ENCODE results near the gene ZNF184.

Gene ZNF184

DNA sequence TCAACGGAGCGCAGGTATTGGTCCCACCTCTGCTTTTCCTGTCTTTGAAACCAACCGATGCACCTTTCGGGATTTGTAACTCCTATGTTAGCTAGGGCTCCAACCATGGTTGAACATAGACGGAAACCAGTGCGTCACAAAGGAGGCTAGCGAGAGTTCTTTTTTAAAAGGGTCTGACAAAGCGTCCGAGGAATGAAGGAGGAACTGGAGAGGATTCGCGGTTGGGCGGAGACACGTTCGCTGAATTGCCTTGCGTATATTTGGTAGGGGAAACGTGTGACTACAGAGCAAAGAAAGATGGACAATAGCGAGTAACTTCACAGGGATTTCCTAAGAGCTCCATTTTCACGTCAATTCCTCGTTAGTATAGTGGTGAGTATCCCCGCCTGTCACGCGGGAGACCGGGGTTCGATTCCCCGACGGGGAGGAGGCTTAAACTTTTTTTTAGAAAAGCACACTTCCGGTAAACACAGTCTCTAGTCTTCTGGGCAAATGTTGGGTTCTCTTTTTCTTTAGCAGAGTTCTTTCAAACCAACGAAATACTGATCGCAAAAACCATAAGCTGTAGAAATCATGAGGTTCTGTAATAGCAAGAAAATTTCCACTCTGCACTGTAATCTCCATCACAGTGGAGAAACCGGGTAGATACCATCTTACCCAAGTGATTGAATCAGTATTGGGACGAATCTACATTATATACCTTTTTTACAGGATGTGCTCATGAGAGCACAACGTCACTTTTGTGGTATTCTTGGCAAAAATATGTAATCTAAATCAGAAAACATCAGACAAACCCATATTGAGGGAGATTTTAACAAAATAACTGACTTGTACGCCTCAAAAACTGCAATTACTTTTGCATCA, 6.6 kb upstream of the ZNF184 start:
- DNase-seq (ENCODE audit: low read depth) = peak; percentile 95

DNA sequence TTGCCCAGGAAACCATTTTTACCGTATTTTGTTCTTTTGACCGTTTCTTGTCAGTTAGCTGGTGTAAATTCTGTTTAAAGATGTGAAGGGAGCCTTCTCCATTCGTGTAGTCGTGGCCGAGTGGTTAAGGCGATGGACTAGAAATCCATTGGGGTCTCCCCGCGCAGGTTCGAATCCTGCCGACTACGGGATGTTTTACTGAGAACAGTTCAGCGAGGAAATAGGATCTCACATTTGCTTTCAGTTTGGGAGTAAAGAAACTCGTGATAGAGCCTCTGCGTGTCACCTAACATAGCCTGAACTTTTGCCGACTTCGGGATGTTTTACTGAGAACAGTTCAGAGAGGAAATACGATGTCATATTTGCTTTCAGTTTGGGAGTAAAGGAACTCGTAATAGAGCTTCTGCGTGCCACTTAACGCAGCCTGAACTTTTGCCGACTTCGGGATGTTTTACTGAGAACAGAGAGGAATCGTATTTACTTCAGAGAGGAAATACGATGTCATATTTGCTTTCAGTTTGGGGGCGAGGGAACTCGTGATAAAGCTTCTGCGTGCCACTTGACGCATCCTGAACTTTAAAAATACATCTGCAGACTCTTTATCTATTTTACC, 5.9 kb upstream of the ZNF184 start:
- peak; percentile 83 for DNase-seq (ENCODE audit: low read depth)

DNA sequence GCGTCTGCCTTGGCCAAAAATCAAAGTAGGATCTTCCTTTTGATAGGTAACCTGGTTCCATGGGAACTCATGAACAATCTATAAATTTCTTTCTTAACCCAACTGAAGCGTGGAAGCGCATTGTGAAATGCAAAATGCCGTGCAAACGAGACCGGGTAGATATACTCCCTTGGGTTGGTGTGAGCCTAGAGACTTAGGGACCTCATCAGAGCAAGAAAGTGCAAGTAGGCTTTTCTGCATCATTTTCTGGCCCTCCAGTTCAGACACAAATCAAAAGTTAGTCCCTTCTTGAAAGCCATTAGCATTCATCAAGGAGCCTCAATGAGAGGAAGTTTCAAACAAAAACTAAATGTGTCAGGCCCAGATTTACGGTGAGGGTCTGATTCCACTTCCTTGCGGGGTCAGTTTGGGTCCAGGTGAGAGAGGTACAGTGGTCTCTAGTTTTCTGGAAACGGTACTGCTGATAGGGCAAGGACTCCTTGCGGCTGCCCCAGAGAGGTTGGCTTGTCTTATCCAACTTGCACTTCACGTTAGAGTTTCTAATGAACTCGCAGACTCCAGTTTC, 5.3 kb upstream of the ZNF184 start:
- no peak for DNase-seq (ENCODE audit: low read depth)

DNA sequence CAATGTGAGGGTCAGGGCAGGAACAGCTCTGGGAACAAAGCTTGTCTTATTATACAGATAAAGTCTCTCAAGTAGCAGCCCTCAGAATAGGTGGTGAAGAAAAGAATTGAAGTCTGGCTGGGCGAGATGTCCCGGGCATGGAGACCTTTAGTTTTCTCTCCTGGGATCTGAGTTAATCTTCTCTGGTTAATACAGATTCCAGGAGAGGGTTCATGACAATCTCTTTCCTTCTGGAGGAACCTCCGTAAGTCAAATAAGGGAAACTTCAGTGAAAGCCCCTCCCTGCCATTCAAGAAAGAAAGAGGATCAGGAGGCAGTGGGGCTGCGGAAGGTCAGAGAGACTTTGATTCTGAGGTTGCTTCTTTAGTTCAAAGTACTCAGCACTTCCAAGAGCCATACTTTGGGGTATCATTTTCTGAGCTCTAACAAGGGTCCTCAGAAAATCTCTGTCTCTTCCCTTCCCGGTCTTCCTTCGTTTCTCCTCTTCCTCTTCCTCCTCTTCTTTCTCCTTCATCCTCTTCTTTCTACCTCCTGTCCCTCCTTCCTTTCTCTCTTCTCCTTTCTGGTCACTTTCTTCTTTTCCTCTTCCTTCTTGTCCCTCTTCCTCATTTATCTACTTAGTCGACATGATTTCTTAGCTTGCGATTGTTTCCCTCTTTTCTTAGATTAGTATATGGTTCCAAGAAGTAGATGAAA, 4.6 kb upstream of the ZNF184 start:
- DNase-seq (ENCODE audit: low read depth) = no peak

DNA sequence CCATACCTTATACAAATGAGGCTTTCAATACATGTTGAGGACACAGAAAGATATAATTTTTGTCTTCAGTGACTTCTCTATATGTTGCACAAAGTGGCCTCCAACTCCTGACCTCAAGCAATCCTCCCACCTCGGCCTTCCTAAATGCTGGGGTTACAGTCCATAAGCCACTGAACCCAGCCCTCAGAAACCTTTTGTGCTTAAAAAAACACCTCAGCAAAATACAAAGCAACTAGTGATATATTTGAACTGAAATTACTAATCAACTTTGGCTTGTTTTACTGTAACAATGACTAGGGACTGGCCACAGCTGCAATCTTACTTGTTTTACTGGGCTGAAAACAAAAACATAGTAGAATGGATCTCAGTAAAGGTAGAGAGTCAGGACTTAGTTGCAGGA, 3.2 kb upstream of the ZNF184 start:
- DNase-seq (ENCODE audit: low read depth) = no peak

DNA sequence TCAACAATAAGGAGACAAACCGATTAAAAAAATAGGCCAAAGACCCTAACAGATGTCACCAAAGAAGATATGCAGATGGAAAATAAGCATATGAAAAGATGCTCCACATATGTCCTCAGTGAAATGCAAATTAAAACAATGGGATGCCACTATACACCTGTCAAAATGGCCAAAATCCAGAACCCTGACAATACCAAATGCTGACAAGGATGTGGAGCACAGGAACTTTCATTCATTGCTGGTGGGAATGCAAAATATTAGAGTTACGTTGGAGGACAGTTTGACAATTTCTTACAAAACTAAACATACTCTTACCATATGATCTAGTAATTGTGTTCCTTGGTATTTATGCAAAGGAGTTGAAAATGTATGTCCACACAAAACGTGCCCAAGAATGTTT, 1.8 kb upstream of the ZNF184 start:
- DNase-seq (ENCODE audit: low read depth) = no peak

DNA sequence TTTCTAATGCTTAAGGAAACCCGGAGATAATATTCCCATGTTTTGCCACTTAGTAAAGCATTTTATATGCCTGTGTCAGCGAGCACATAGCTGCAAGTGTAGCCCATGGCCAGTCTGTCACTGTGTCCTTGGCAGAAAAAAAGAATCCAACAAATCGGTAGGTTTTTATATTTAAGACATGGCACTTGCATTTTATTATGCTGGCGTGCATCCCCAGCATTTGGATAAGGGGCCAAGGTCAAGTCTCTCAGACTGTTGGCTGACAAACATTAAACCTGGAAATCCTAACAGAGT, 1.2 kb upstream of the ZNF184 start:
- no peak for DNase-seq (ENCODE audit: low read depth)

DNA sequence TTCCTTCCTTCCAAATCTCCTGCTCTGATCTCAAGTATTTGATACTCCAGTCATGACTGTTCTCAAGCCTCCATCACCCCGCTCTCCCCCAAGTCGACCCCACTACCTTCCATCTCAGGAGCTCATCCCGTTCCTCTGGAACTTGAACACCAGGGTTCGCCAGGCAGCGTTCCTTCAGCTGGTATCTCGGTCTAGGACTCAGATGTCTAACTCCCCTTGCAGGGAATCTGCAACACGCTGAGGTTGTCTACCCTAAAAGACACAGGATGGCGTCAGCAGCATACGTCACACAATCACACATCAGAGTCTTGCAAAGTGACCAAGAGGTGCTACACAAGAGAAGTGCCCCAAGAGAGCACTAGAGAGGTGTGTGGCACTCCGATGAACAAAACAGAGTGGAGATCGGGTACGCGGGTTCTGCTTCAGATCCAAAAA, 706 bp downstream of the ZNF184 start:
- DNase-seq (ENCODE audit: low read depth) = no peak

DNA sequence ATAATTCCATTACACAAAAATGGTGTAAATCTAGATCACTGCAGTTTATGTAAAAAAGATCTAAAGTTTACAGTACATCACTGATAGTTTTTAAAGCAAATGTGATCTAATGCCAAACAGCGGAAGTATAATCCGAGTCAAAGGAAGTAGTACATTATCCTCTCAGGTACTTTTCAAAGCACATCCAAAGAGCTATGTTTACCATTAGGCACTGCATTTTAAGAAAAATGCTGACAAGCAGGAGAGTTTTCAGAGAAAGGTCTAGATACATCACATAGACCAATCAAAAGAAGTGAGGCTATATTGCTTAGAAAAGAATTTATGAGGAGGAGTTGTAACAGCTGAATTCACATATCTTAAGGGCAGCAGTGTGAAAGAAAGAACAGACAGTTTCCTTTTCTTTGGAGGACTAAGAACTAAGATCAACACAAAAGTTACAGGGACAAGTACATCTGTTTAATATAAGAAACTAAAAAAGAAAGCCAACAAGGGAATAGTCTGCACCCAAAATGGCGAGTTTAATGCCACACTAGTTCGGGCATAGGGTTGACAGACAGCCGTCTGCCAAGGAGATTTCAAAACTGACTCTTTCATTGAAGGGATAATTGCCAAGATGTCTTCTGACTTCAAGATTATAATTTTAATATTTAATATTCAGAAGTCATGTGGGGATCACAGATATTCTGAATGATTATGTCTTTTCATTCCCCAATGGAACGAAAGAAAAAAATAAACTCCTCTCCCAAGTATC, 1.4 kb downstream of the ZNF184 start:
- DNase-seq (ENCODE audit: low read depth) = no peak

DNA sequence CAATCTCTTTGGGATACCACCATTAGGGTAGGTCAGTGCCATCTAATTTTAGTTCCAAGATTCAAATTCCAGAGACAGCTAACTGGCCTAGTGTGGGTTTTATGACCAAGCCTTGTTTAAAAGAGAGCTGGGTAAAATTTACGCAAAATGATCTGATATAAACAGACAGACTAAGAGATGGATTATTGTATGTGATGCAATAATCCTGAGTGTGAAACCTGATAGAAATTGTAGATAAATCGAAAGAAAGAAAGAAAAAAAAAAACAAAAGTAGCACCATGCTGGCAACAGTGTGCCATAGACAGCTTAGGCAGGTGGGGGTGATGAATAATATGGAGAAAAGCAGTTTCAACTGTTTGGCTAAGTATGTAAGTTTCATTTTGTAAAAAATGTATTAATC, 2.9 kb downstream of the ZNF184 start:
- no peak for DNase-seq (ENCODE audit: low read depth)

DNA sequence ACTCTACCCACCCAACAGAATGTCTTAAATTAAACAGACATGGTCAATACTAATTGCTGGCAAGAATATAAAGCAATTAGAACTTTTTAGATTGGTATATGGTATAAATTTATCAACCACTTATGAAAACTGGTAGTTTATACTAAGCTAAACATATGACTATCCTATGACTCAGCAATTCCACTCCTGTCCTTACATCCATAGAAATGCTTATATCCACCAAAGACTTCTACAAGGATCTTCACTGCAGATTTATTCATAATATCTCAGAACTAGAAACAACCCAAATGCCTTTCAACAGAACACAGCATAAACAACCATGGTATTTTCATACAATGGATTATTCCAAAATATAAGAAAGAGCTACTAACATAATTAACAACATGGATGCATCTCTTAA, 4.6 kb downstream of the ZNF184 start:
- DNase-seq (ENCODE audit: low read depth) = no peak

DNA sequence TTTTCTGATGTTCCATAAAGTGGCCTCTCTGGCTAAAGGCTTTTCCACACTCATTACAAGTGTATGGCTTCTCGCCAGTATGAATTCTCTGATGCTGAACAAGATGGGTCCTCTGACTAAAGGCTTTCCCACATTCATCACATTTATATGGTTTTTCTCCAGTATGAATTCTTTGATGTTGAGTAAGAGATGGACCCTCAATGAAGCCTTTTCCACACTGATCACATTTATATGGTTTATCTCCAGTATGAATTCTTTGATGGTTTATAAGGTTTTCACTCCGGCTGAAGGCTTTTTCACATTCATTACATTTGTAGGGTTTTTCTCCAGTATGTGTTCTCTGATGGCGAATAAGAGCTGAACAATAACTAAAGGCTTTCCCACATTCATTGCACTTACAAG, 20.4 kb downstream of the ZNF184 start:
- DNase-seq (ENCODE audit: low read depth) = no peak

DNA sequence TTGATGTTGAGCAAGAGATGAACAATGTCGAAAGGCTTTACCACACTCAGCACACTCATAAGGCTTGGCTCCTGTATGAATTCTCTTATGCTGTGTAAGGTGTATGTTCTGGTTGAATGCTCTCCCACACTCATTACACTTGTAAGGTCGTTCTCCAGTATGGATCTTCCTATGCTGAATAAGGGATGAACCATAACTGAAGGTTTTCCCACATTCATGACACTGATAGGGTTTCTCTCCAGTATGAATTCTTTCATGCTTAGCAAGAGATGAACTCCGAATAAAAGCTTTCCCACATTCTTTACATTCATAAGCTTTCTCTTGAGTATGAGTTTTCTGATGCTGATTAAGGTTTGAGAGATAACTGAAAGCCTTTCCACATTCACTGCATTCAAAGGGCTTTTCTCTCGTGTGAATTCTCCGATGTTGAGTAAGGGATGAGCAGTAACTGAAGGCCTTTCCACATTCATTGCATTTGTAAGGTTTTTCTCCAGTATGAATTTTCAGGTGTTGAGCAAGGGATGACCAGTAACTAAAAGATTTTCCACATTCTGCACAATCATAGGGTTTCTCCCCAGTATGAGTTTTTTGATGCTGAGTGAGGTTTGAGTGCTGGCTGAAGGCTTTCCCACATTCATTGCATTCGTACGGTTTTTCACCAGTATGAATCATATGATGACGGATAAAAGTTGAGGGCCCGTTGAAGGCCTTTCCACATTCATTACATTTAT, 21.1 kb downstream of the ZNF184 start:
- DNase-seq (ENCODE audit: low read depth) = no peak

DNA sequence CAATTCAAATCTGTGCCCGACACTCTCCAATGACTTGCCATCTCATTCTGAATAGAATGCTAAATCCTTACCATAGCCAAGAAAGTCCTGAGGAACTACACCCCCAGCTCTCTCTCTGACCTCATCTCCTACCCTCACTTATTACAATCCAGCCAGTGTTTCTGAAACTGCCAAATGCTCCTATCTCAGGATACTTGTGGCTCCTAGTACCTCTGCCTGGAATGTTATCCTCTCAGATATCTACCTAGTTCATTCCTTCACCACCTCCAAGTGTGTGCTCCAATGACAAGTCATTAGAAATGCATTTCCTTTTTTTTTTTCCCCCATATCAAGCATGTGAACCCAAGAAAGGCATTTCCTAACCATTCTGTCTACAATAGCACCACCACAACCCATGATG, 24.4 kb downstream of the ZNF184 start:
- no peak for DNase-seq (ENCODE audit: low read depth)

DNA sequence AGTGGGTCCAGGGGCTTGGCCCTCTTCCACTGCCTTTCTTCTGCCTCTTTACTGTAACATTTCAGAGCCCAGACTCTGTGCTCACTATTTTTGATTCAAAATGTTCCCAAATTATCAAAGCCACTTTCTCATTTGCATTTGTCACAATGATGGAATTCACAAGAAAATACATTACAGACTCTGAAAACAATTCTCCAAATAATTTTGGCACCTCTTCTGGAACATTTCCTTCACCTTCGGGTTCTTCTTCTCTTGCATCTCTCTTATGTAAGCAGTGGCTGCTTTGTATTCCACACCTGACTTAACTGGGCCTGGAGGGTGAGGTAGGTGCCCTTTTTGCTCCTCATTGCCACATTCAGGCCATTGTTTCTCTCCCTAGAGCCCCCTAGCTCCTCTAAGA, 30.0 kb downstream of the ZNF184 start:
- no peak for DNase-seq (ENCODE audit: low read depth)

DNA sequence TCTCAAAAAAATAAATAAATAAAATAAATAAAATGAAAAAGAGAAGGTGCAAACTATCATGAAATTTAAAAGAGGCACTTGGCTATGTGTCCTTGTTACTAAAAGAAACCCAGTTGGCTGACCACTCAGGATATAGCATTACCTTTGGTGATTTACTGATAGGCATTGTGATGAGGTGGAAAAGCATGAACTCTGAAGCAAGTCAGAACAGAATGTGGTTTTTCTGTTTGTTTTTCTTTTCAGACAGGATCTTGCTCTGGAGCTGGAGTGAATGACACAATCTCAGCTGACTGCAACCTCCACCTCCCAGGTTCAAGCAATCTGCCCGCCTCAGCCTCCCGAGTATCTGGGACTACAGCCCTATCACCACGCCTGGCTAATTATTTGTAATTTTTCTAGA, 31.9 kb downstream of the ZNF184 start:
- DNase-seq (ENCODE audit: low read depth) = no peak

DNA sequence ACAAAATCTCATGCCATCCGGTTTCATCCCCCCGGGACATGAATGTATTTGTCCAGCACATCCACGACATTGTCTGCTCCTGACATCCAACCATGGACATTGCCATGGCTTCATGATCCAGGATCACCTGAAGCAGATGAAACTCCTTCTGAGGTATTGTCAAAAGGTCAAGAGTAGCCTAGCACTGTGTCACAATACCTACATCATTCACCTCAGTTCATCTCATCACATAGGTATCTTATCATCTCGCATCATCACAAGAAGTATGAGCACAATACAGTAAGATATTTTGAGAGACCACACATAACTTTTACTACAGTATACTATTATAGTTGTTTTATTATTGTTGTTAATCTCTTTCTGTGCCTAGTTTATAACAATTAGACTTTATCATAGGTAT, 33.5 kb downstream of the ZNF184 start:
- DNase-seq (ENCODE audit: low read depth) = no peak

DNA sequence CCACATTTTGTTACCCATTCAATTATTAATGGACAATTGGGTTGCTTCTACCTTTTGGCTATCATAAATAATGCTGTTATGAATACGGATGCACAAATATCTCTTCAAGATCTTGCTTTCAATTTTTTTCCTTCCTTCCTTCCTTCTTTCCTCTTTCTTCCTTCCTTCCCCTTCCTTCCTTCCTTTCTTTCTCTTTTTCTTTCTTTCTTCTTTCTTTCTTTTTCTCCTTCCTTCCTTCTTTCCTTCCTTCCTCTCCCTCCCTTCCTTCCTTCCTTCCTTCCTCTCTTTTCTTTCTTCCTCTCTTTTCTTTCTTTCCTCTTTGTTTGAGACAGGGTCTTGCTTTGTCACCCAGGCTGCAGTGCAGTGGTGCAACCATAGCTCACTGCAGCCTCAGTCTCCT, 39.2 kb downstream of the ZNF184 start:
- no peak for DNase-seq (ENCODE audit: low read depth)

DNA sequence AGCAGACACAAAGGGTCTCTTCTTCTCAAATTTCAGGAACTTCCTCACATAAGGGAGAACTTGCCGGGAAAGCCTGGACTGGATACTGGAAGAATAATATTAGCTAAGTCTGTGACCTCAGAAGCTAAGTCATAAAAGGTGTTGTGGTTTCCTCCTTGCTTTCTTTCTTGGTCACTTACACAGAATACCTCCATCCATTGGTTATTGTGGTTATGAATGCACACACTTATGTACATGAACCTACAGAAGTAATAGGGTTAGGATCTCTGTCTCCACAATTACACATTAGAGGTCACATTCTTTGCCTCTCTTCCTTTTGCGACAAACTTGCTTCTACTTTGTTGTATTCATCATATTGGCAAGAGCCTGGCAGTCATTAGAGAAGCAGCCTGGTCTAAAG, 43.9 kb downstream of the ZNF184 start:
- no peak for DNase-seq (ENCODE audit: low read depth)

DNA sequence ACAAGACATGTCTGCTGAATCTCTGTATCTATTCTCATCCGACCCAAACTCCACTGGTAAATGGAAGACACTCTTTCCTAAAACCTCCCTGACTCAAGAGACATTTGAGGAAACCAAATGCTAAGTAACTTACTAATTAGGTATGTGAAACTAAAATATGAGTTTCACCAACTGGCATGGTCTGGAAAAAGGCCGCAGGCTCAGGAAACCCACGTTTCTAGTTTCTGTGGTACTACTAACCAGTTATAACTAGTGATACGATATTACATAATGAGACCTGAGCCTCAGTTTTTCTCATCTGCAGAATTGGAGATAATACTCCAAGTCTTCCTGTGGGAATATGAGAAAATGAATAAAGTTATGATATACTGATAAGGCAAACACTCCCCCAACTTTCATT, 44.4 kb downstream of the ZNF184 start:
- DNase-seq (ENCODE audit: low read depth) = no peak

DNA sequence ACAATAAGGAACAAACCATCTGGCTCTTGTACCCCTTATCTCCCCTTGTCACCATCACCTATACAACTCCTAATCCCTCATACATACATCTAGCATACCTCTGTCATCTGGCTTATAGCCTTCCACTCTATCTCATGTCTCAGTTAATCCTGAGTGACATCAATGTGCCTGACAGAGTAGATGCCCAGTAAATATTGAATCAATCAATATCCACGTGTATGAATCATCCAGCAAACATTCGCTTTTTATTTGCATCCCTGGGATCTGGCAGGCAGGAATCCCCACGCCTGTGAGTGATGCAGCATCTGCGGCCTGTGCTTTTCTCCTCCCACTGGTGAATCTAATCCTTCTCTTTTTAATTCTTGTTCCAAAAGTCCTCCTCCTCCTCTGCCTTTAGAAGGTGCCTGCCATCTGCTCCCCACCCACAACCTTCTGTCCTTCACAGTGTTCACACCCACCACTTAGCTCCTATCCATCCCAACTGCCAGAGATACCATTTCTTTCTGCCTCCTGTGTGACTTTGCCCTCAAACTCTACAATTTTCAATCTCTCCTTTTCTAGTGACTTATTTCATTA, 46.8 kb downstream of the ZNF184 start:
- no peak for DNase-seq (ENCODE audit: low read depth)
